Osteocyte (in vitro differentiated cells): Measurements from ENCODE around the gene TTC21A. TPM values are rescaled to one million over a fixed set of nuclear protein-coding genes. Genes with fewer than 3 reads are reported as not detected.
A peak's percentile ranks its signal among the peaks of the same experiment; 100 is the strongest.

Source experiments
- DNase-seq: peaks from one replicate; pipeline ENCODE4 v3.0.0; 2021; ENCODE audit warnings: mixed read lengths; ENCODE audit not compliant: unreplicated experiment; ENCODE audit errors: extremely low spot score
- H3K27ac Mint-ChIP-seq: one replicate; pipeline ENCODE4 v1.8.0; 2021; ENCODE audit warnings: mild to moderate bottlenecking, mixed read lengths; ENCODE audit not compliant: unreplicated experiment
- H3K27me3 Mint-ChIP-seq: one replicate; pipeline ENCODE4 v1.8.0; 2021; ENCODE audit warnings: mixed read lengths; ENCODE audit not compliant: unreplicated experiment
- H3K36me3 Mint-ChIP-seq: one replicate; pipeline ENCODE4 v1.8.0; 2021; ENCODE audit warnings: mixed read lengths; ENCODE audit not compliant: unreplicated experiment
- H3K4me1 Mint-ChIP-seq: one replicate; pipeline ENCODE4 v1.8.0; 2021; ENCODE audit warnings: mixed read lengths; ENCODE audit not compliant: unreplicated experiment
- H3K4me3 Mint-ChIP-seq: one replicate; pipeline ENCODE4 v1.8.0; 2021; ENCODE audit warnings: mild to moderate bottlenecking, moderate library complexity, mixed read lengths; ENCODE audit not compliant: unreplicated experiment
- H3K9me3 Mint-ChIP-seq: one replicate; pipeline ENCODE4 v1.8.0; 2021; ENCODE audit warnings: mixed read lengths; ENCODE audit not compliant: unreplicated experiment
- CTCF ChIP-seq: fragments of 200-600 bp; sonication (generic); IDR thresholded peaks from 2 replicates; pipeline ENCODE4 v1.5.0; 2021; ENCODE audit warnings: antibody characterized with exemption, mild to moderate bottlenecking, moderate library complexity
- total RNA-seq: library from RNA; stranded (reverse); gene quantifications from 2 replicates; pipeline ENCODE4 v1.2.1, GENCODE V29; 2021

Gene TTC21A
- total RNA-seq, 1 donor from 2014 or later: 10.3 TPM

GRCh38 chr3:39090922-39091321, 16.6 kb upstream of the TTC21A start:
- Mint-ChIP-seq H3K4me1 (peaks cover 4% of the 10 kb centered on the region), H3K4me3 (no peak overlapping the region), H3K27me3 (no peaks in the 10 kb centered on the region), H3K9me3 (no peaks in the 10 kb centered on the region), H3K36me3 (peaks cover 60% of the 10 kb centered on the region), H3K27ac (no peak overlapping the region)
- TF ChIP-seq CTCF: no peak
- no peak for DNase-seq

GRCh38 chr3:39094851-39095677, 12.4 kb upstream of the TTC21A start:
- H3K36me3 Mint-ChIP-seq: peaks cover 39% of the 10 kb centered on the region
- H3K4me3 Mint-ChIP-seq: no peak overlapping the region
- no peaks in the 10 kb centered on the region for H3K27me3 Mint-ChIP-seq
- no peaks in the 10 kb centered on the region for H3K9me3 Mint-ChIP-seq
- H3K27ac Mint-ChIP-seq: no peak overlapping the region
- no peak for TF ChIP-seq CTCF
- DNase-seq: no peak
- H3K4me1 Mint-ChIP-seq: peaks cover 15% of the 10 kb centered on the region

- TF ChIP-seq CTCF: no peak
- no peak overlapping the region for H3K4me3 Mint-ChIP-seq
- peak; percentile 40 for DNase-seq
- peaks cover 15% of the 10 kb centered on the region for H3K4me1 Mint-ChIP-seq
- H3K27me3 Mint-ChIP-seq: no peaks in the 10 kb centered on the region
- H3K27ac Mint-ChIP-seq: peak overlapping the region; percentile 47
- H3K36me3 Mint-ChIP-seq: peaks cover 38% of the 10 kb centered on the region
- H3K9me3 Mint-ChIP-seq: no peaks in the 10 kb centered on the region
Observed at GRCh38 chr3:39095778-39096177, 11.7 kb upstream of the TTC21A start.

- H3K4me3 Mint-ChIP-seq: no peak overlapping the region
- peak; percentile 34 for DNase-seq
Observed at GRCh38 chr3:39096775-39097174, 10.7 kb upstream of the TTC21A start.

More at GRCh38 chr3:39096775-39097174, 10.7 kb upstream of the TTC21A start:
- Mint-ChIP-seq H3K9me3 (no peaks in the 10 kb centered on the region), H3K27ac (peak overlapping the region; percentile 80), H3K36me3 (peaks cover 34% of the 10 kb centered on the region), H3K4me1 (peaks cover 17% of the 10 kb centered on the region), H3K27me3 (no peaks in the 10 kb centered on the region)
- TF ChIP-seq CTCF: no peak
